22Rv1 (cell line): ENCODE measurements around the gene AP2M1.
"Not testable (repeated sequence)": the region's sequence is repeated elsewhere in the genome, so short reads cannot be mapped to it uniquely, and the experiment has no call there.

Source experiments
- H3K27ac ChIP-seq: fragments of 450-650 bp; 2 replicates; pipeline ENCODE4 v1.5.1; 2017
- CTCF ChIP-seq: fragments of 450-650 bp; IDR thresholded peaks from 2 replicates; pipeline ENCODE4 v1.5.1; 2017; ENCODE audit warnings: mild to moderate bottlenecking
- ZFX ChIP-seq: fragments of 450-650 bp; IDR thresholded peaks from 2 replicates; pipeline ENCODE4 v1.6.1; 2017; ENCODE audit warnings: antibody characterized with exemption, borderline replicate concordance

The AP2M1 gene

GRCh38 chr3:184145751-184146270, 28.8 kb upstream of the AP2M1 start:
- H3K27ac ChIP-seq: peak overlapping the region; percentile 52
- no peak for TF ChIP-seq ZFX
- no peak for TF ChIP-seq CTCF

- no peak for TF ChIP-seq ZFX
- no peak for TF ChIP-seq CTCF
- H3K27ac ChIP-seq: no peak overlapping the region
Observed at GRCh38 chr3:184148076-184148475, 26.6 kb upstream of the AP2M1 start.

GRCh38 chr3:184149123-184149522, 25.5 kb upstream of the AP2M1 start:
- no peak overlapping the region for H3K27ac ChIP-seq
- no peak for TF ChIP-seq CTCF
- no peak for TF ChIP-seq ZFX

- not testable (repeated sequence) for H3K27ac ChIP-seq
- peak; percentile 36 for TF ChIP-seq CTCF
Observed at GRCh38 chr3:184149770-184150169, 24.9 kb upstream of the AP2M1 start.

- peak within 1 kb of the TSS; percentile 86 for H3K27ac ChIP-seq
- TF ChIP-seq CTCF (no peak), ZFX (no peak)
Observed at GRCh38 chr3:184154885-184155643, 19.6 kb upstream of the AP2M1 start, which contains the start of gene DVL3. Gene DVL3, plus strand, starts transcription at chr3:184155377. Its CDS starts 259 bp downstream, at chr3:184155636.

- H3K27ac ChIP-seq: peak overlapping the region; percentile 86
- TF ChIP-seq CTCF (no peak), ZFX (no peak)
Observed at GRCh38 chr3:184155644-184156521, 18.8 kb upstream of the AP2M1 start.

- no peak for TF ChIP-seq CTCF
- TF ChIP-seq ZFX: no peak
- peak overlapping the region; percentile 86 for H3K27ac ChIP-seq
Observed at GRCh38 chr3:184156522-184156955, 18.1 kb upstream of the AP2M1 start.
